Upper lobe of left lung (tissue), 4 donors: Measurements from ENCODE around the gene XXYLT1.

Experiments
- EP300 ChIP-seq, 4 donors: sonication (generic); formaldehyde crosslinking; IDR thresholded peaks; one replicate each; pipeline ENCODE4 v1.5.1; 2017; ENCODE audit warnings: antibody characterized with exemption in 4 of 4, control low read depth in 2 of 4
- POLR2A ChIP-seq, 4 donors: fragments of 450-650 bp; IDR thresholded peaks; one replicate each; pipeline ENCODE4 v1.5.1; 2016 to 2017; ENCODE audit warnings: antibody characterized with exemption in 4 of 4, mild to moderate bottlenecking in 2 of 4
- POLR2AphosphoS5 ChIP-seq, 2 donors: sonication (generic); formaldehyde crosslinking; IDR thresholded peaks; one replicate each; pipeline ENCODE4 v1.5.1; 2017; ENCODE audit warnings: antibody characterized with exemption in 2 of 2
- TF ChIP-seq, protein P1 (sequence below), 6 experiments: fragments of 450-650 bp in 4 of 6; fragments of 200-600 bp in 2 of 6; sonication (generic) in 2 of 6; IDR thresholded peaks; one replicate each; pipeline ENCODE4 v1.5.1; 2016 to 2019; ENCODE audit warnings: antibody characterized with exemption in 6 of 6

DNA sequence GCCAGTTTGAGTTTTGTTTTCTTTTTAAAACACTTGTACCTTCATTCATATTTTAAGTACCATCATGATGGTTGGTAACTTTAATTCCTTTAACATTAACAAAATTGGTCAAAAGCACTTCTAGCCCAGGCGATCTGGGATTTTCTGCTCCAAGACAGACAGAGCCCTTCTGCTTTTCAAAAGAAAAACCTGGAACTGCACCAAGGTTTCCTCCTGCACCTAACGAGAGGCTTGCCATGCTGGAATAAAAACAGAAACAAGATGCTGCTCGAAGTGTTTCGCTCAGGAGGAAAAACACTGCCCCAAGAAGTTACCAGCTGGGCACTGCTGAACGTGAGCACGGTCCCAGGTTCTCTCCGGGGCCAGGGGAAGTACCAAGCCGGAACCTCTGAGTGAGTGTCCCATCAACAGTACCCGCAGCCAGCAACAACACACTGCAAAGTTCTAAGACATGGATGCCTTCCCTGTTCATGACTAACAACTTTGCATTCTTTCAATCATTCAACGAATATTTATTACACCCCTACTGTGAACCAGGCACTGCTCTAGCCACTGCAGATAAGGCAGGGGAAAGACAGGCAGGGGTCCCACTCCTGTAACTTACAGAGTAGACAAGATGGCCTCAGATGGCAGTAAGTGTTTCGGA, 98.8 kb downstream of the XXYLT1 start:
- TF ChIP-seq, protein P1, sequence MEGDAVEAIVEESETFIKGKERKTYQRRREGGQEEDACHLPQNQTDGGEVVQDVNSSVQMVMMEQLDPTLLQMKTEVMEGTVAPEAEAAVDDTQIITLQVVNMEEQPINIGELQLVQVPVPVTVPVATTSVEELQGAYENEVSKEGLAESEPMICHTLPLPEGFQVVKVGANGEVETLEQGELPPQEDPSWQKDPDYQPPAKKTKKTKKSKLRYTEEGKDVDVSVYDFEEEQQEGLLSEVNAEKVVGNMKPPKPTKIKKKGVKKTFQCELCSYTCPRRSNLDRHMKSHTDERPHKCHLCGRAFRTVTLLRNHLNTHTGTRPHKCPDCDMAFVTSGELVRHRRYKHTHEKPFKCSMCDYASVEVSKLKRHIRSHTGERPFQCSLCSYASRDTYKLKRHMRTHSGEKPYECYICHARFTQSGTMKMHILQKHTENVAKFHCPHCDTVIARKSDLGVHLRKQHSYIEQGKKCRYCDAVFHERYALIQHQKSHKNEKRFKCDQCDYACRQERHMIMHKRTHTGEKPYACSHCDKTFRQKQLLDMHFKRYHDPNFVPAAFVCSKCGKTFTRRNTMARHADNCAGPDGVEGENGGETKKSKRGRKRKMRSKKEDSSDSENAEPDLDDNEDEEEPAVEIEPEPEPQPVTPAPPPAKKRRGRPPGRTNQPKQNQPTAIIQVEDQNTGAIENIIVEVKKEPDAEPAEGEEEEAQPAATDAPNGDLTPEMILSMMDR (IDR thresholded peaks at IDR 0.05): no peak
- TF ChIP-seq EP300 (IDR thresholded peaks at IDR 0.05): no peak
- no peak for TF ChIP-seq POLR2A (IDR thresholded peaks at IDR 0.05)
- no peak for TF ChIP-seq POLR2AphosphoS5 (IDR thresholded peaks at IDR 0.05)
